K562 (cell line): ENCODE measurements around the gene GRK3.

Experiments used
- BRD9 ChIP-seq: fragments of 450-650 bp; IDR thresholded peaks from 2 replicates; pipeline ENCODE4 v1.6.1; 2018; ENCODE audit warnings: low read depth; ENCODE audit not compliant: partially characterized antibody
- FOS ChIP-seq: IDR thresholded peaks from 3 replicates; pipeline ENCODE4 v1.6.1; 2011; ENCODE audit not compliant: insufficient read length; ENCODE audit errors: extremely low read depth
- HMGXB4 ChIP-seq: sonication (generic); formaldehyde crosslinking; IDR thresholded peaks from 2 replicates; pipeline ENCODE4 v1.8.1; 2023; ENCODE audit warnings: mild to moderate bottlenecking, missing genetic modification reagents
- RCOR1 ChIP-seq, 2 experiments: IDR thresholded peaks; 2 replicates each; pipeline ENCODE4 v1.6.1; 2012; ENCODE audit warnings: low read depth in 2 of 2, low read length in 2 of 2, borderline replicate concordance in 1 of 2, improper control_type of control experiment in 1 of 2
- TF ChIP-seq, protein P1 (sequence below): sonication (generic); formaldehyde crosslinking; IDR thresholded peaks from 2 replicates; pipeline ENCODE4 v1.8.0; 2022; ENCODE audit warnings: mild to moderate bottlenecking, missing genetic modification reagents

- no peak for TF ChIP-seq FOS
- no peak for TF ChIP-seq RCOR1 (IDR thresholded peaks at IDR 0.05; ENCODE audit: borderline replicate concordance in 1 of 2, low read depth in 2 of 2, low read length in 2 of 2)
- TF ChIP-seq, protein P1, sequence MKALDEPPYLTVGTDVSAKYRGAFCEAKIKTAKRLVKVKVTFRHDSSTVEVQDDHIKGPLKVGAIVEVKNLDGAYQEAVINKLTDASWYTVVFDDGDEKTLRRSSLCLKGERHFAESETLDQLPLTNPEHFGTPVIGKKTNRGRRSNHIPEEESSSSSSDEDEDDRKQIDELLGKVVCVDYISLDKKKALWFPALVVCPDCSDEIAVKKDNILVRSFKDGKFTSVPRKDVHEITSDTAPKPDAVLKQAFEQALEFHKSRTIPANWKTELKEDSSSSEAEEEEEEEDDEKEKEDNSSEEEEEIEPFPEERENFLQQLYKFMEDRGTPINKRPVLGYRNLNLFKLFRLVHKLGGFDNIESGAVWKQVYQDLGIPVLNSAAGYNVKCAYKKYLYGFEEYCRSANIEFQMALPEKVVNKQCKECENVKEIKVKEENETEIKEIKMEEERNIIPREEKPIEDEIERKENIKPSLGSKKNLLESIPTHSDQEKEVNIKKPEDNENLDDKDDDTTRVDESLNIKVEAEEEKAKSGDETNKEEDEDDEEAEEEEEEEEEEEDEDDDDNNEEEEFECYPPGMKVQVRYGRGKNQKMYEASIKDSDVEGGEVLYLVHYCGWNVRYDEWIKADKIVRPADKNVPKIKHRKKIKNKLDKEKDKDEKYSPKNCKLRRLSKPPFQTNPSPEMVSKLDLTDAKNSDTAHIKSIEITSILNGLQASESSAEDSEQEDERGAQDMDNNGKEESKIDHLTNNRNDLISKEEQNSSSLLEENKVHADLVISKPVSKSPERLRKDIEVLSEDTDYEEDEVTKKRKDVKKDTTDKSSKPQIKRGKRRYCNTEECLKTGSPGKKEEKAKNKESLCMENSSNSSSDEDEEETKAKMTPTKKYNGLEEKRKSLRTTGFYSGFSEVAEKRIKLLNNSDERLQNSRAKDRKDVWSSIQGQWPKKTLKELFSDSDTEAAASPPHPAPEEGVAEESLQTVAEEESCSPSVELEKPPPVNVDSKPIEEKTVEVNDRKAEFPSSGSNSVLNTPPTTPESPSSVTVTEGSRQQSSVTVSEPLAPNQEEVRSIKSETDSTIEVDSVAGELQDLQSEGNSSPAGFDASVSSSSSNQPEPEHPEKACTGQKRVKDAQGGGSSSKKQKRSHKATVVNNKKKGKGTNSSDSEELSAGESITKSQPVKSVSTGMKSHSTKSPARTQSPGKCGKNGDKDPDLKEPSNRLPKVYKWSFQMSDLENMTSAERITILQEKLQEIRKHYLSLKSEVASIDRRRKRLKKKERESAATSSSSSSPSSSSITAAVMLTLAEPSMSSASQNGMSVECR, result no peak
- TF ChIP-seq BRD9, result no peak
- no peak for TF ChIP-seq HMGXB4 (CRISPR knock-in tag)
These were observed 132.7 kb downstream of the GRK3 start for GRCh38 chr22:25697181-25697664.
